Fibroblast of the aortic adventitia (primary cell): ENCODE data around the gene VTI1A. TPM values are rescaled to one million over a fixed set of nuclear protein-coding genes. Genes with fewer than 3 reads are reported as not detected.
A peak's percentile ranks its signal among the peaks of the same experiment; 100 is the strongest.

ENCODE experiments used
- DNase-seq: peaks from one replicate; pipeline ENCODE4 v3.0.0-alpha.2; 2010; ENCODE audit warnings: low read depth
- H3K4me3 ChIP-seq: 2 replicates; pipeline ENCODE4 v1.5.1; 2011; ENCODE audit warnings: low read depth, mild to moderate bottlenecking, control low read depth, low read length, moderate library complexity
- CTCF ChIP-seq: IDR thresholded peaks from 2 replicates; pipeline ENCODE4 v1.5.1; 2011; ENCODE audit warnings: mild to moderate bottlenecking, low read length, control low read depth, inconsistent platforms; ENCODE audit not compliant: insufficient read depth
- total RNA-seq: library from RNA; depleted of rRNA; stranded (reverse); fragments of >200 nt; gene quantifications from 2 replicates; pipeline ENCODE4 v1.2.3, GENCODE V29; 2012; ENCODE audit warnings: low replicate concordance

The VTI1A gene
- total RNA-seq, 1 donor = 44.5 TPM

GRCh38 chr10:112658900-112659638 lies 212.1 kb downstream of the VTI1A start:
- no peak for TF ChIP-seq CTCF
- no peak for DNase-seq
- H3K4me3 ChIP-seq = no peak overlapping the region

- TF ChIP-seq CTCF = no peak
- DNase-seq = peak; percentile 40
- no peak overlapping the region for H3K4me3 ChIP-seq
These were observed 216.5 kb downstream of the VTI1A start for GRCh38 chr10:112663234-112664125.

- no peak overlapping the region for H3K4me3 ChIP-seq
- no peak for TF ChIP-seq CTCF
- DNase-seq = no peak
These were observed 219.1 kb downstream of the VTI1A start for GRCh38 chr10:112666094-112666493.

GRCh38 chr10:112669989-112670388 lies 223.0 kb downstream of the VTI1A start:
- TF ChIP-seq CTCF = no peak
- H3K4me3 ChIP-seq = no peak overlapping the region
- DNase-seq = no peak

GRCh38 chr10:112671743-112672142 lies 224.7 kb downstream of the VTI1A start:
- no peak for DNase-seq
- no peak for TF ChIP-seq CTCF
- H3K4me3 ChIP-seq = no peak overlapping the region

- no peak for TF ChIP-seq CTCF
- no peak overlapping the region for H3K4me3 ChIP-seq
- no peak for DNase-seq
These were observed 225.7 kb downstream of the VTI1A start for GRCh38 chr10:112672706-112673105.
